ENCODE data around the gene PURA. TPM values are rescaled to one million over a fixed set of nuclear protein-coding genes. Genes with fewer than 3 reads are reported as not detected.

PURA gene
- polyA plus RNA-seq, 1 donor from 2014 or later: 2.3 TPM

DNA sequence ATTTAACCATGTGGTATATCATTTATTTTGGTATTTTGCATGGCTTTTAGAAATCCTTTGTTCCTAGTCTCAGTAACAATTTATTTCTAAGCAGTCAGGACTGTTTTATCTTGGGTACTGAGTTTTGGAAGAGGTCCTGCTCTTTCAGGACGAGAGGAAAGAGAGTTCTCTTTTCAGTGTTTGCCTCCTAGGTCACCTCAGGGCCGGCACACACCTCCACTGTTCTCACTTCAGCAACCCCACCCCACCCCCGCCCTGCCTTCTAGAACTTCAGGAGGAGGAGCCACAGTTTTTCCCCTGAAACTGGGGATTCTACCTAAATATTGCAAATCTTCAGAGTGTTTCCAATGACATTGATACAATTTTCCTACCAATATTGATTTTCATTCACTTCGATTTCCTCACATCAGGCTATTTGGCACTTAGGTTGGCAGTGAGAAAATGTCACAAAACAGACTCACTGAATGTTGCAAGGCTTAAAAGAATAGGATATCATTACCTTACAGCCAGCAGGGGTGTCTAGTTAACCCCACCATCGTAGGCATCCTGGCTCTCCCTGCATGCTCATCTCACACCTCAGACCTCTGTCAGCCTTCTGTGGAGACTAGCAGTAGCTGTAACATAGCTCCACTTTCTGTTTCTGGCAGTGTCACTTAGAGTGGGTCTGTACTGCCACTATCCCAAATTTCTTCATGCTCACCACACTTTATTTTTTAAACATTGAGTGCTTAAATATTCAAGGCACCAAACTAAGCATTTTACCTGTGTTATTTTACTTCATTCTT, 17.2 kb downstream of the PURA start:
- no peak for TF ChIP-seq MXI1 (conservative IDR thresholded peaks at IDR 0.05; ENCODE audit: poor library complexity, severe bottlenecking)
- TF ChIP-seq RAD21 (conservative IDR thresholded peaks at IDR 0.05): no peak
- TF ChIP-seq SMC3 (conservative IDR thresholded peaks at IDR 0.05; ENCODE audit: poor library complexity): no peak
- TF ChIP-seq POLR2AphosphoS5 (IDR thresholded peaks at IDR 0.05): no peak
- no peak for TF ChIP-seq EZH2 (IDR thresholded peaks at IDR 0.05; ENCODE audit: borderline replicate concordance, insufficient read depth, low read length, poor library complexity, severe bottlenecking)
- TF ChIP-seq, protein P1, sequence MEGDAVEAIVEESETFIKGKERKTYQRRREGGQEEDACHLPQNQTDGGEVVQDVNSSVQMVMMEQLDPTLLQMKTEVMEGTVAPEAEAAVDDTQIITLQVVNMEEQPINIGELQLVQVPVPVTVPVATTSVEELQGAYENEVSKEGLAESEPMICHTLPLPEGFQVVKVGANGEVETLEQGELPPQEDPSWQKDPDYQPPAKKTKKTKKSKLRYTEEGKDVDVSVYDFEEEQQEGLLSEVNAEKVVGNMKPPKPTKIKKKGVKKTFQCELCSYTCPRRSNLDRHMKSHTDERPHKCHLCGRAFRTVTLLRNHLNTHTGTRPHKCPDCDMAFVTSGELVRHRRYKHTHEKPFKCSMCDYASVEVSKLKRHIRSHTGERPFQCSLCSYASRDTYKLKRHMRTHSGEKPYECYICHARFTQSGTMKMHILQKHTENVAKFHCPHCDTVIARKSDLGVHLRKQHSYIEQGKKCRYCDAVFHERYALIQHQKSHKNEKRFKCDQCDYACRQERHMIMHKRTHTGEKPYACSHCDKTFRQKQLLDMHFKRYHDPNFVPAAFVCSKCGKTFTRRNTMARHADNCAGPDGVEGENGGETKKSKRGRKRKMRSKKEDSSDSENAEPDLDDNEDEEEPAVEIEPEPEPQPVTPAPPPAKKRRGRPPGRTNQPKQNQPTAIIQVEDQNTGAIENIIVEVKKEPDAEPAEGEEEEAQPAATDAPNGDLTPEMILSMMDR (IDR thresholded peaks at IDR 0.05; ENCODE audit: poor library complexity, severe bottlenecking): no peak
- TF ChIP-seq, protein P2, sequence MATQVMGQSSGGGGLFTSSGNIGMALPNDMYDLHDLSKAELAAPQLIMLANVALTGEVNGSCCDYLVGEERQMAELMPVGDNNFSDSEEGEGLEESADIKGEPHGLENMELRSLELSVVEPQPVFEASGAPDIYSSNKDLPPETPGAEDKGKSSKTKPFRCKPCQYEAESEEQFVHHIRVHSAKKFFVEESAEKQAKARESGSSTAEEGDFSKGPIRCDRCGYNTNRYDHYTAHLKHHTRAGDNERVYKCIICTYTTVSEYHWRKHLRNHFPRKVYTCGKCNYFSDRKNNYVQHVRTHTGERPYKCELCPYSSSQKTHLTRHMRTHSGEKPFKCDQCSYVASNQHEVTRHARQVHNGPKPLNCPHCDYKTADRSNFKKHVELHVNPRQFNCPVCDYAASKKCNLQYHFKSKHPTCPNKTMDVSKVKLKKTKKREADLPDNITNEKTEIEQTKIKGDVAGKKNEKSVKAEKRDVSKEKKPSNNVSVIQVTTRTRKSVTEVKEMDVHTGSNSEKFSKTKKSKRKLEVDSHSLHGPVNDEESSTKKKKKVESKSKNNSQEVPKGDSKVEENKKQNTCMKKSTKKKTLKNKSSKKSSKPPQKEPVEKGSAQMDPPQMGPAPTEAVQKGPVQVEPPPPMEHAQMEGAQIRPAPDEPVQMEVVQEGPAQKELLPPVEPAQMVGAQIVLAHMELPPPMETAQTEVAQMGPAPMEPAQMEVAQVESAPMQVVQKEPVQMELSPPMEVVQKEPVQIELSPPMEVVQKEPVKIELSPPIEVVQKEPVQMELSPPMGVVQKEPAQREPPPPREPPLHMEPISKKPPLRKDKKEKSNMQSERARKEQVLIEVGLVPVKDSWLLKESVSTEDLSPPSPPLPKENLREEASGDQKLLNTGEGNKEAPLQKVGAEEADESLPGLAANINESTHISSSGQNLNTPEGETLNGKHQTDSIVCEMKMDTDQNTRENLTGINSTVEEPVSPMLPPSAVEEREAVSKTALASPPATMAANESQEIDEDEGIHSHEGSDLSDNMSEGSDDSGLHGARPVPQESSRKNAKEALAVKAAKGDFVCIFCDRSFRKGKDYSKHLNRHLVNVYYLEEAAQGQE (IDR thresholded peaks at IDR 0.05; ENCODE audit: borderline replicate concordance): no peak
- TF ChIP-seq EP300 (conservative IDR thresholded peaks at IDR 0.05; ENCODE audit: poor library complexity, severe bottlenecking): no peak
- TF ChIP-seq TAF1 (IDR thresholded peaks at IDR 0.05; ENCODE audit: low read depth): no peak
- H4K20me1 ChIP-seq (ENCODE audit: insufficient read depth): no peaks in the 10 kb centered on the region
- no peak overlapping the region for H3K4me2 ChIP-seq (ENCODE audit: low read length)
- H3K9me3 ChIP-seq (ENCODE audit: low read length): no peaks in the 10 kb centered on the region
- H3K36me3 ChIP-seq (ENCODE audit: insufficient read depth, low read length): no peaks in the 10 kb centered on the region
- no peaks in the 10 kb centered on the region for H3F3A ChIP-seq (ENCODE audit: insufficient read depth, low read length, poor library complexity, severe bottlenecking)
- H3K4me3 ChIP-seq (ENCODE audit: low read length): no peak overlapping the region
- no peak overlapping the region for H2AFZ ChIP-seq (ENCODE audit: low read depth, low read length)
- no peaks in the 10 kb centered on the region for H3K27me3 ChIP-seq (ENCODE audit: insufficient read depth, low read depth, low read length)
- no peaks in the 10 kb centered on the region for H3K9me2 ChIP-seq (ENCODE audit: insufficient read depth, low read length)
- H3K27ac ChIP-seq (ENCODE audit: low read length): no peak overlapping the region
- H3K79me2 ChIP-seq (replicated peaks; ENCODE audit: insufficient read depth, low read length): no peaks in the 10 kb centered on the region
- no peak overlapping the region for H3K9ac ChIP-seq (ENCODE audit: low read length)

DNA sequence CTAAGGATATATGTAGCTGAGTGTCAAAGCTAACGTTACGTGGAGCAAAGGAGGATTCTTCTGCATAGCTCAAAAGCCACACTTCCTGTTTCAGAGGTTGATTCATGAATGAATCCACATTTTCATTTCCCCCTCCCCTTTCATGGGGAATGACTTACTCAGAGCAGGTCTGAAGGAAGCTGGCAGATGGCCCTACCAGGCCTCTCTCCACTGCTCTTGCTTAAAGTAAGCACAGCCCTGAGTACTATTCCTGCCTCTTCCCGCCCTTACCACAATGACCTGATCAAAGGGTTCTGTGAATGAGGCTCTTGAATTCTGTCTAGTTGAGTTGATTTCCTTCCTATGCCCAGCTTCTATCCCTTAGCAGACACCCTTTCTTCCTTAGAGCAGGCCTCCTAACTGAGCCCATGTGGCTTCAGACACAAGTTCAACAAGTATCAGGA, 18.1 kb downstream of the PURA start:
- no peak overlapping the region for H3K27ac ChIP-seq (ENCODE audit: low read length)
- no peak for TF ChIP-seq POLR2AphosphoS5 (IDR thresholded peaks at IDR 0.05)
- TF ChIP-seq EP300 (conservative IDR thresholded peaks at IDR 0.05; ENCODE audit: poor library complexity, severe bottlenecking): no peak
- TF ChIP-seq, protein P2 (IDR thresholded peaks at IDR 0.05; ENCODE audit: borderline replicate concordance): no peak
- no peak for TF ChIP-seq EZH2 (IDR thresholded peaks at IDR 0.05; ENCODE audit: borderline replicate concordance, insufficient read depth, low read length, poor library complexity, severe bottlenecking)
- no peak for TF ChIP-seq RAD21 (conservative IDR thresholded peaks at IDR 0.05)
- no peak for TF ChIP-seq TAF1 (IDR thresholded peaks at IDR 0.05; ENCODE audit: low read depth)
- no peak for TF ChIP-seq SMC3 (conservative IDR thresholded peaks at IDR 0.05; ENCODE audit: poor library complexity)
- TF ChIP-seq MXI1 (conservative IDR thresholded peaks at IDR 0.05; ENCODE audit: poor library complexity, severe bottlenecking): no peak
- TF ChIP-seq, protein P1 (IDR thresholded peaks at IDR 0.05; ENCODE audit: poor library complexity, severe bottlenecking): no peak
- H3K9me2 ChIP-seq (ENCODE audit: insufficient read depth, low read length): no peaks in the 10 kb centered on the region
- H3F3A ChIP-seq (ENCODE audit: insufficient read depth, low read length, poor library complexity, severe bottlenecking): no peaks in the 10 kb centered on the region
- no peaks in the 10 kb centered on the region for H3K9me3 ChIP-seq (ENCODE audit: low read length)
- no peak overlapping the region for H3K9ac ChIP-seq (ENCODE audit: low read length)
- no peaks in the 10 kb centered on the region for H4K20me1 ChIP-seq (ENCODE audit: insufficient read depth)
- no peaks in the 10 kb centered on the region for H3K27me3 ChIP-seq (ENCODE audit: insufficient read depth, low read depth, low read length)
- H3K4me2 ChIP-seq (ENCODE audit: low read length): no peak overlapping the region
- no peaks in the 10 kb centered on the region for H3K36me3 ChIP-seq (ENCODE audit: insufficient read depth, low read length)
- no peak overlapping the region for H3K4me3 ChIP-seq (ENCODE audit: low read length)
- H2AFZ ChIP-seq (ENCODE audit: low read depth, low read length): no peak overlapping the region
- H3K79me2 ChIP-seq (replicated peaks; ENCODE audit: insufficient read depth, low read length): no peaks in the 10 kb centered on the region
